ENCODE results near the gene ACTL7B. TPM values are rescaled to one million over a fixed set of nuclear protein-coding genes. Genes with fewer than 3 reads are reported as not detected.

The ACTL7B gene, protein sequence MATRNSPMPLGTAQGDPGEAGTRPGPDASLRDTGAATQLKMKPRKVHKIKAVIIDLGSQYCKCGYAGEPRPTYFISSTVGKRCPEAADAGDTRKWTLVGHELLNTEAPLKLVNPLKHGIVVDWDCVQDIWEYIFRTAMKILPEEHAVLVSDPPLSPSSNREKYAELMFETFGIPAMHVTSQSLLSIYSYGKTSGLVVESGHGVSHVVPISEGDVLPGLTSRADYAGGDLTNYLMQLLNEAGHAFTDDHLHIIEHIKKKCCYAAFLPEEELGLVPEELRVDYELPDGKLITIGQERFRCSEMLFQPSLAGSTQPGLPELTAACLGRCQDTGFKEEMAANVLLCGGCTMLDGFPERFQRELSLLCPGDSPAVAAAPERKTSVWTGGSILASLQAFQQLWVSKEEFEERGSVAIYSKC
- not detected in 2 replicates for total RNA-seq

GRCh38 chr9:108855888-108856287, at the start of gene ACTL7B:
TSS of gene ACTL7B (minus strand) at chr9:108855986. CDS start at chr9:108855930, 56 bp downstream.

GRCh38 chr9:108861997-108862396, 6.2 kb upstream of the ACTL7B start, which contains the start of gene ACTL7A:
TSS of gene ACTL7A (plus strand) at chr9:108862266. CDS start at chr9:108862323, 57 bp downstream.

Other genes with a start within 250 kb of the ACTL7B start
- gene ACTL7A, start 6.3 kb upstream of the ACTL7B start, total RNA-seq = not detected in 2 replicates
- gene ELP1, start 78.1 kb upstream of the ACTL7B start, total RNA-seq = 26.9 and 27.6 TPM in 2 replicates
- 4.4 and 6.5 TPM in 2 replicates for gene ABITRAM, start 78.4 kb upstream of the ACTL7B start, total RNA-seq
- gene CTNNAL1, start 157.5 kb upstream of the ACTL7B start, total RNA-seq = 104 and 127 TPM in 2 replicates